Lung (tissue), 12 donors: Measurements from ENCODE around the gene IFNA1. TPM values are rescaled to one million over a fixed set of nuclear protein-coding genes. Genes with fewer than 3 reads are reported as not detected.

Experiments used
- ATAC-seq: fragments of 200-7000 bp; cut with Tn5 transposase; one replicate; pipeline ENCODE4 v1.9.1; 2020; ENCODE audit warnings: moderate number of reproducible peaks; ENCODE audit not compliant: insufficient read depth, low FRiP score
- DNase-seq, 3 donors: peaks; one replicate each; pipeline ENCODE4 v3.0.0-alpha.2; 2013 to 2017
- H3K27ac ChIP-seq, 2 donors: one replicate each; pipeline ENCODE4 v1.5.1; 2013; ENCODE audit warnings: mild to moderate bottlenecking in 2 of 2, moderate library complexity in 2 of 2, control low read depth in 1 of 2, inconsistent platforms in 1 of 2, low read depth in 1 of 2, low read length in 1 of 2
- H3K27me3 ChIP-seq, 3 donors: one replicate each; pipeline ENCODE4 v1.5.1; 2013; ENCODE audit warnings: low read length in 2 of 3; ENCODE audit not compliant: control insufficient read depth in 3 of 3, insufficient read depth in 3 of 3
- H3K36me3 ChIP-seq, 4 donors: one replicate each; pipeline ENCODE4 v1.5.1; 2013; ENCODE audit warnings: low read length in 4 of 4, mild to moderate bottlenecking in 1 of 4, moderate library complexity in 1 of 4; ENCODE audit not compliant: control insufficient read depth in 4 of 4, insufficient read depth in 4 of 4
- H3K4me1 ChIP-seq, 5 donors: one replicate each; pipeline ENCODE4 v1.5.1; 2013; ENCODE audit warnings: low read length in 5 of 5, mild to moderate bottlenecking in 2 of 5, moderate library complexity in 1 of 5; ENCODE audit not compliant: control insufficient read depth in 5 of 5, insufficient read depth in 5 of 5
- H3K4me3 ChIP-seq: one replicate; pipeline ENCODE4 v1.5.1; 2013; ENCODE audit warnings: mild to moderate bottlenecking, control low read depth, moderate library complexity
- H3K9ac ChIP-seq, 2 donors: one replicate each; pipeline ENCODE4 v1.5.1; 2013; ENCODE audit warnings: low read length in 2 of 2, control low read depth in 1 of 2; ENCODE audit not compliant: insufficient read depth in 1 of 2
- H3K9me3 ChIP-seq, 4 donors: one replicate each; pipeline ENCODE4 v1.5.1; 2013; ENCODE audit warnings: low read length in 3 of 4, mild to moderate bottlenecking in 1 of 4, moderate library complexity in 1 of 4; ENCODE audit not compliant: control insufficient read depth in 4 of 4, insufficient read depth in 3 of 4
- CTCF ChIP-seq: IDR thresholded peaks from 2 replicates; pipeline ENCODE4 v1.5.1; 2012; ENCODE audit warnings: mild to moderate bottlenecking; ENCODE audit errors: control extremely low read depth, extremely low read depth
- WGBS, 2 donors: extraction: QIAGEN DNeasy Blood & Tissue Kit; methylation state at CpG; one replicate each; pipeline ENCODE4 v1.1.7; 2013; 5-methylcytosine and 5-hydroxymethylcytosine counted together
- polyA plus RNA-seq, 2 donors: library from polyadenylated mRNA; stranded (reverse); fragments of 200-250 nt; gene quantifications; one replicate each; pipeline ENCODE4 v1.2.1, GENCODE V29; 2013
- total RNA-seq, 2 donors: library from RNA; depleted of rRNA in 1 of 2; stranded (reverse); fragments of >200 nt in 1 of 2; gene quantifications; one replicate each; pipeline ENCODE4 v1.2.1, GENCODE V29; 2014 to 2021
- donor health status: control.
- donor health status: control.
- donor health status: Bipolar disorder and iron deficiency.
- donor health status: healthy.
- donor health status: DM: yes; HTN: yes; CAD: no.

The IFNA1 gene
- total and polyA plus RNA-seq, 4 donors: 0.22 TPM; not detected in 3

- H3K4me3 ChIP-seq: no peak overlapping the region
- H3K4me1 ChIP-seq: peaks cover 0 to 10% (median 0%) of the 10 kb centered on the region in 5 donors
- no peak for ATAC-seq
- no peak for DNase-seq
- H3K36me3 ChIP-seq: no peaks in the 10 kb centered on the region
- no peak overlapping the region for H3K9ac ChIP-seq
- TF ChIP-seq CTCF: no peak
- 69 to 82% methylated on average over 3 of the region's 3 CpGs for whole genome bisulfite sequencing, 2 donors
- no peaks in the 10 kb centered on the region for H3K9me3 ChIP-seq
- no peak overlapping the region for H3K27ac ChIP-seq
- peaks cover 0 to 22% (median 22%) of the 10 kb centered on the region in 3 donors for H3K27me3 ChIP-seq
Observed at GRCh38 chr9:21404146-21404545, 36.1 kb upstream of the IFNA1 start.

- Histone ChIP-seq H3K9ac (no peak within 1 kb of the TSS), H3K27ac (no peak within 1 kb of the TSS), H3K36me3 (no peaks in the 10 kb centered on the region), H3K4me1 (no peaks in the 10 kb centered on the region), H3K4me3 (no peak within 1 kb of the TSS), H3K27me3 (peaks cover 0 to 6% (median 5%) of the 10 kb centered on the region in 3 donors), H3K9me3 (no peaks in the 10 kb centered on the region)
- WGBS, 2 donors: 83 to 89% methylated on average over 1 of the region's 1 CpG
- DNase-seq (no peak), ATAC-seq (no peak)
- TF ChIP-seq CTCF: no peak
Observed at GRCh38 chr9:21408817-21409216, 31.4 kb upstream of the IFNA1 start, which contains the start of gene IFNA8. IFNA8 (plus strand) TSS chr9:21409117; CDS start chr9:21409177, 60 bp downstream.

GRCh38 chr9:21412107-21412506 lies 28.1 kb upstream of the IFNA1 start:
- ATAC-seq (no peak), DNase-seq (no peak)
- Histone ChIP-seq H3K27me3 (no peaks in the 10 kb centered on the region), H3K4me1 (no peaks in the 10 kb centered on the region), H3K36me3 (no peaks in the 10 kb centered on the region), H3K27ac (no peak overlapping the region), H3K9me3 (no peaks in the 10 kb centered on the region), H3K4me3 (no peak overlapping the region), H3K9ac (no peak overlapping the region)
- no peak for TF ChIP-seq CTCF

- 63 to 73% methylated on average over 4 of the region's 4 CpGs for WGBS, 2 donors
- ATAC-seq: no peak
Observed at GRCh38 chr9:21413151-21413550, 27.1 kb upstream of the IFNA1 start.

More at GRCh38 chr9:21413151-21413550, 27.1 kb upstream of the IFNA1 start:
- no peaks in the 10 kb centered on the region for H3K27me3 ChIP-seq
- TF ChIP-seq CTCF: no peak
- H3K27ac ChIP-seq: no peak overlapping the region
- no peak overlapping the region for H3K4me3 ChIP-seq
- DNase-seq: no peak
- H3K9me3 ChIP-seq: no peaks in the 10 kb centered on the region
- no peaks in the 10 kb centered on the region for H3K36me3 ChIP-seq
- no peak overlapping the region for H3K9ac ChIP-seq
- no peaks in the 10 kb centered on the region for H3K4me1 ChIP-seq
